Neural cell (in vitro differentiated cells): Measurements from ENCODE around the gene CDC5L. TPM values are rescaled to one million over a fixed set of nuclear protein-coding genes. Genes with fewer than 3 reads are reported as not detected.

Source experiments
- H2AFZ ChIP-seq: fragments of 200-600, 300-800 bp; sonication (generic), shearing (Covaris generic); 2 replicates; pipeline ENCODE4 v1.6.0; 2014; ENCODE audit warnings: low read depth, mild to moderate bottlenecking, antibody characterized with exemption, low read length, moderate library complexity
- H3F3A ChIP-seq: fragments of 200-600 bp; shearing (Covaris generic); 2 replicates; pipeline ENCODE4 v1.6.1; 2016; ENCODE audit warnings: mild to moderate bottlenecking, moderate library complexity, mixed read lengths, antibody characterized with exemption, low read length; ENCODE audit not compliant: insufficient read depth, poor library complexity, severe bottlenecking
- H3K27ac ChIP-seq: fragments of 200-600, 300-800 bp; sonication (generic), shearing (Covaris generic); 2 replicates; pipeline ENCODE4 v1.5.1; 2014; ENCODE audit warnings: mild to moderate bottlenecking, low read length, moderate library complexity
- H3K27me3 ChIP-seq: fragments of 300-800, 200-600 bp; sonication (generic), shearing (Covaris generic); 2 replicates; pipeline ENCODE4 v1.6.0; 2014; ENCODE audit warnings: mild to moderate bottlenecking, low read depth, low read length, moderate library complexity; ENCODE audit not compliant: insufficient read depth
- H3K36me3 ChIP-seq: fragments of 300-800, 200-600 bp; sonication (generic), shearing (Covaris generic); 2 replicates; pipeline ENCODE4 v1.5.1; 2014; ENCODE audit warnings: mild to moderate bottlenecking, antibody characterized with exemption, low read length, moderate library complexity; ENCODE audit not compliant: insufficient read depth
- H3K4me2 ChIP-seq: fragments of 300-800, 200-600 bp; sonication (generic), shearing (Covaris generic); 2 replicates; pipeline ENCODE4 v1.6.0; 2014; ENCODE audit warnings: mild to moderate bottlenecking, low read length
- H3K4me3 ChIP-seq: fragments of 300-800, 200-600 bp; sonication (generic), shearing (Covaris generic); 2 replicates; pipeline ENCODE4 v1.5.1; 2014; ENCODE audit warnings: mild to moderate bottlenecking, low read length, moderate library complexity
- H3K79me2 ChIP-seq: fragments of 200-600 bp; shearing (Covaris generic); replicated peaks from 2 replicates; pipeline ENCODE4 v1.6.0; 2014; ENCODE audit warnings: mild to moderate bottlenecking, low read length, moderate library complexity; ENCODE audit not compliant: insufficient read depth
- H3K9ac ChIP-seq: fragments of 300-800, 200-600 bp; sonication (generic), shearing (Covaris generic); 2 replicates; pipeline ENCODE4 v1.6.1; 2016; ENCODE audit warnings: mild to moderate bottlenecking, low read length, mixed read lengths
- H3K9me2 ChIP-seq: fragments of 200-600 bp; shearing (Covaris generic); 2 replicates; pipeline ENCODE4 v1.6.1; 2016; ENCODE audit warnings: mild to moderate bottlenecking, low read length, mixed read lengths; ENCODE audit not compliant: insufficient read depth
- H3K9me3 ChIP-seq: fragments of 200-600, 300-800 bp; sonication (generic), shearing (Covaris generic); 2 replicates; pipeline ENCODE4 v1.6.1; 2016; ENCODE audit warnings: mild to moderate bottlenecking, mixed run types, low read length, moderate library complexity, mixed read lengths
- H4K20me1 ChIP-seq: fragments of 200-600 bp; shearing (Covaris generic); 2 replicates; pipeline ENCODE4 v1.6.1; 2016; ENCODE audit warnings: mild to moderate bottlenecking, mixed run types; ENCODE audit not compliant: insufficient read depth
- CTCF ChIP-seq: fragments of 450-650 bp; IDR thresholded peaks from 2 replicates; pipeline ENCODE4 v1.5.1; 2014; ENCODE audit warnings: antibody characterized with exemption, mild to moderate bottlenecking, moderate library complexity; ENCODE audit not compliant: poor library complexity, severe bottlenecking
- EP300 ChIP-seq: fragments of 450-650 bp; conservative IDR thresholded peaks from 2 replicates; pipeline ENCODE4 v1.6.1; 2014; ENCODE audit warnings: antibody characterized with exemption, mild to moderate bottlenecking, moderate library complexity; ENCODE audit not compliant: poor library complexity, severe bottlenecking
- REST ChIP-seq: IDR thresholded peaks from 2 replicates; pipeline ENCODE4 v1.6.1; 2012; ENCODE audit warnings: borderline replicate concordance
- SMC3 ChIP-seq: fragments of 450-650 bp; conservative IDR thresholded peaks from 2 replicates; pipeline ENCODE4 v1.6.1; 2014; ENCODE audit warnings: antibody characterized with exemption, mild to moderate bottlenecking, moderate library complexity; ENCODE audit not compliant: poor library complexity
- polyA plus RNA-seq: library from polyadenylated mRNA; depleted of rRNA; stranded (reverse); fragments of >200 nt; gene quantifications from 2 replicates; pipeline ENCODE4 v1.2.3, GENCODE V29; 2014

The CDC5L gene
- polyA plus RNA-seq, 1 donor from 2014 or later: 28.9 TPM

GRCh38 chr6:44463728-44464450, 76.4 kb downstream of the CDC5L start:
- Histone ChIP-seq H3K9me2 (no peaks in the 10 kb centered on the region), H3K36me3 (no peaks in the 10 kb centered on the region), H4K20me1 (no peaks in the 10 kb centered on the region), H3K9me3 (no peaks in the 10 kb centered on the region), H3K27ac (no peak overlapping the region), H3K9ac (no peak overlapping the region), H2AFZ (no peak overlapping the region), H3F3A (no peaks in the 10 kb centered on the region), H3K27me3 (no peaks in the 10 kb centered on the region), H3K79me2 (no peaks in the 10 kb centered on the region), H3K4me3 (no peak overlapping the region), H3K4me2 (no peak overlapping the region)
- TF ChIP-seq CTCF (no peak), EP300 (no peak), REST (no peak), SMC3 (no peak)

- no peaks in the 10 kb centered on the region for H3F3A ChIP-seq
- no peaks in the 10 kb centered on the region for H3K36me3 ChIP-seq
- H3K9me2 ChIP-seq: no peaks in the 10 kb centered on the region
- H2AFZ ChIP-seq: no peak overlapping the region
- H4K20me1 ChIP-seq: no peaks in the 10 kb centered on the region
- TF ChIP-seq EP300 (no peak), CTCF (no peak)
- no peak overlapping the region for H3K4me2 ChIP-seq
- no peak overlapping the region for H3K4me3 ChIP-seq
- H3K27ac ChIP-seq: no peak overlapping the region
- no peaks in the 10 kb centered on the region for H3K79me2 ChIP-seq
- no peaks in the 10 kb centered on the region for H3K9me3 ChIP-seq
- H3K9ac ChIP-seq: no peak overlapping the region
- H3K27me3 ChIP-seq: no peaks in the 10 kb centered on the region
These were observed 77.2 kb downstream of the CDC5L start for GRCh38 chr6:44464527-44465310.
